AG04450 (cell line): ENCODE results near the gene TUSC2. TPM values are rescaled to one million over a fixed set of nuclear protein-coding genes. Genes with fewer than 3 reads are reported as not detected.

Source experiments
- CTCF ChIA-PET: fragments of 300-600, 350-600 bp; formaldehyde crosslinking; extraction: SDS; loops from one replicate; lab custom pipeline; 2022; ENCODE audit warnings: antibody characterized with exemption, inconsistent platforms; lab: Charles Lee
- POLR2A ChIA-PET: fragments of 350-600 bp; formaldehyde crosslinking; extraction: SDS; loops from one replicate; lab custom pipeline; 2021; ENCODE audit warnings: antibody characterized with exemption, inconsistent platforms; lab: Yijun Ruan, JAX
- DNase-seq: peaks from one replicate; pipeline ENCODE4 v3.0.0-alpha.2; 2011; ENCODE audit warnings: low read depth, low spot score
- H3K27ac ChIP-seq: one replicate; pipeline ENCODE4 v1.5.1; 2012; ENCODE audit warnings: low read depth, low read length, control low read depth
- H3K27me3 ChIP-seq: one replicate; pipeline ENCODE4 v1.6.0; 2012; ENCODE audit warnings: low read length; ENCODE audit not compliant: control insufficient read depth, insufficient read depth
- H3K4me3 ChIP-seq: 2 replicates; pipeline ENCODE4 v1.5.1; 2011; ENCODE audit warnings: mild to moderate bottlenecking, low read depth, low read length, control low read depth
- H3K9me3 ChIP-seq: 2 replicates; pipeline ENCODE4 v1.5.1; 2012; ENCODE audit warnings: low read length; ENCODE audit not compliant: control insufficient read depth, insufficient read depth
- polyA plus RNA-seq: library from polyadenylated mRNA; depleted of rRNA; stranded (reverse); fragments of >200 nt; gene quantifications from 2 replicates; pipeline ENCODE4 v1.2.3, GENCODE V29; 2011; rRNA removed
- TF ChIP-seq, protein P1 (sequence below): IDR thresholded peaks from 2 replicates; pipeline ENCODE4 v1.5.1; 2011; ENCODE audit warnings: low read depth, low read length, control low read depth, inconsistent platforms

TUSC2 gene
- polyA plus RNA-seq, 1 experiment = 25.3 TPM

- no peak overlapping the region for H3K27ac ChIP-seq
- H3K4me3 ChIP-seq = no peak overlapping the region
- CTCF ChIA-PET = interaction anchor here (0.6 to 1.4 kb wide), 12 partner anchors 13 to 222 kb away, joined by 3 to 7 read pairs (median 4); no protein-coding TSS in a partner anchor
- POLR2A ChIA-PET = no interaction called here
- TF ChIP-seq, protein P1, sequence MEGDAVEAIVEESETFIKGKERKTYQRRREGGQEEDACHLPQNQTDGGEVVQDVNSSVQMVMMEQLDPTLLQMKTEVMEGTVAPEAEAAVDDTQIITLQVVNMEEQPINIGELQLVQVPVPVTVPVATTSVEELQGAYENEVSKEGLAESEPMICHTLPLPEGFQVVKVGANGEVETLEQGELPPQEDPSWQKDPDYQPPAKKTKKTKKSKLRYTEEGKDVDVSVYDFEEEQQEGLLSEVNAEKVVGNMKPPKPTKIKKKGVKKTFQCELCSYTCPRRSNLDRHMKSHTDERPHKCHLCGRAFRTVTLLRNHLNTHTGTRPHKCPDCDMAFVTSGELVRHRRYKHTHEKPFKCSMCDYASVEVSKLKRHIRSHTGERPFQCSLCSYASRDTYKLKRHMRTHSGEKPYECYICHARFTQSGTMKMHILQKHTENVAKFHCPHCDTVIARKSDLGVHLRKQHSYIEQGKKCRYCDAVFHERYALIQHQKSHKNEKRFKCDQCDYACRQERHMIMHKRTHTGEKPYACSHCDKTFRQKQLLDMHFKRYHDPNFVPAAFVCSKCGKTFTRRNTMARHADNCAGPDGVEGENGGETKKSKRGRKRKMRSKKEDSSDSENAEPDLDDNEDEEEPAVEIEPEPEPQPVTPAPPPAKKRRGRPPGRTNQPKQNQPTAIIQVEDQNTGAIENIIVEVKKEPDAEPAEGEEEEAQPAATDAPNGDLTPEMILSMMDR = no peak
- no peaks in the 10 kb centered on the region; the same call in 1 of the 2 replicates for H3K9me3 ChIP-seq
- DNase-seq = no peak
- peaks cover 19% of the 10 kb centered on the region for H3K27me3 ChIP-seq
Measured at GRCh38 chr3:50275141-50275995, 52.7 kb downstream of the TUSC2 start.

Other genes with a start within 250 kb of the TUSC2 start
- 205 and 253 TPM in 2 replicates for gene RBM5, start 239.3 kb downstream of the TUSC2 start, polyA plus RNA-seq
- gene SEMA3F, start 172.9 kb downstream of the TUSC2 start, polyA plus RNA-seq = 14.7 and 17.1 TPM in 2 replicates
- not detected in 2 replicates for gene GNAT1, start 136.6 kb downstream of the TUSC2 start, polyA plus RNA-seq
- 0.06 and 0.11 TPM in 2 replicates for gene SLC38A3, start 123.0 kb downstream of the TUSC2 start, polyA plus RNA-seq
- 603 and 661 TPM in 2 replicates for gene GNAI2, start 92.0 kb downstream of the TUSC2 start, polyA plus RNA-seq
- 22.0 and 24.7 TPM in 2 replicates for gene SEMA3B, start 59.1 kb downstream of the TUSC2 start, polyA plus RNA-seq
- not detected in 2 replicates for gene LSMEM2, start 49.1 kb downstream of the TUSC2 start, polyA plus RNA-seq
- 19.3 and 20.6 TPM in 2 replicates for gene IFRD2, start 35.8 kb downstream of the TUSC2 start, polyA plus RNA-seq
- 3.0 and 4.7 TPM in 2 replicates for gene HYAL3, start 28.8 kb downstream of the TUSC2 start, polyA plus RNA-seq
- 2.0 and 4.6 TPM in 2 replicates for gene NAA80, start 28.8 kb downstream of the TUSC2 start, polyA plus RNA-seq
- gene HYAL1, start 24.6 kb downstream of the TUSC2 start, polyA plus RNA-seq = 0.25 and 0.32 TPM in 2 replicates
- 46.6 and 59.7 TPM in 2 replicates for gene HYAL2, start 5.5 kb downstream of the TUSC2 start, polyA plus RNA-seq
- gene RASSF1, start 12.6 kb upstream of the TUSC2 start, polyA plus RNA-seq = 25.1 and 26.5 TPM in 2 replicates
- gene ZMYND10, start 17.5 kb upstream of the TUSC2 start, polyA plus RNA-seq = 0.87 and 1.1 TPM in 2 replicates
- 25.6 and 30.2 TPM in 2 replicates for gene NPRL2, start 22.6 kb upstream of the TUSC2 start, polyA plus RNA-seq
- 14.5 and 19.7 TPM in 2 replicates for gene CYB561D2, start 22.6 kb upstream of the TUSC2 start, polyA plus RNA-seq
- gene TMEM115, start 31.3 kb upstream of the TUSC2 start, polyA plus RNA-seq = 26.6 and 38.1 TPM in 2 replicates
- 0.09 TPM in 2 replicates for gene CACNA2D2, start 175.4 kb upstream of the TUSC2 start, polyA plus RNA-seq
- gene C3orf18, start 239.5 kb upstream of the TUSC2 start, polyA plus RNA-seq = 10.0 and 11.7 TPM in 2 replicates
- gene HEMK1, start 241.3 kb upstream of the TUSC2 start, polyA plus RNA-seq = 12.1 and 15.5 TPM in 2 replicates